K562 (cell line): ENCODE measurements around the gene DSC1. TPM values are rescaled to one million over a fixed set of nuclear protein-coding genes. Genes with fewer than 3 reads are reported as not detected.

ENCODE experiments used
- ARID2 ChIP-seq: fragments of 450-650 bp; IDR thresholded peaks from 2 replicates; pipeline ENCODE4 v1.6.1; 2017; ENCODE audit warnings: antibody characterized with exemption, mild to moderate bottlenecking
- CCAR2 ChIP-seq: fragments of 200-400 bp; formaldehyde crosslinking; IDR thresholded peaks from 2 replicates; pipeline ENCODE4 v1.6.1; 2017; ENCODE audit warnings: mild to moderate bottlenecking, low read depth, low read length
- RBBP5 ChIP-seq: fragments of 200-600 bp; sonication (generic); IDR thresholded peaks from 2 replicates; pipeline ENCODE4 v1.6.1; 2012; ENCODE audit warnings: borderline replicate concordance, mild to moderate bottlenecking, low read length, control low read depth, inconsistent platforms; ENCODE audit not compliant: insufficient read depth, poor library complexity, severe bottlenecking
- RFX5 ChIP-seq: IDR thresholded peaks from 2 replicates; pipeline ENCODE4 v1.6.1; 2011; ENCODE audit warnings: low read depth, mild to moderate bottlenecking, improper control_type of control experiment, low read length
- SAFB2 ChIP-seq: fragments of 200-400 bp; formaldehyde crosslinking; IDR thresholded peaks from 2 replicates; pipeline ENCODE4 v1.6.1; 2018; ENCODE audit warnings: borderline replicate concordance, low read length, low read depth, moderate library complexity; ENCODE audit not compliant: severe bottlenecking
- STAT5B ChIP-seq: fragments of 250-450 bp; sonication (Bioruptor Pico); IDR thresholded peaks from 2 replicates; pipeline ENCODE4 v1.8.0; 2021; ENCODE audit warnings: mild to moderate bottlenecking, inconsistent platforms
- ZBED1 ChIP-seq: IDR thresholded peaks from 2 replicates; pipeline ENCODE4 v1.6.1; 2014
- ZNF696 ChIP-seq: fragments of 250-450 bp; sonication (Bioruptor Pico); conservative IDR thresholded peaks from 2 replicates; pipeline ENCODE4 v1.4.0; 2020; ENCODE audit warnings: mild to moderate bottlenecking, moderate library complexity
- polyA plus RNA-seq, 8 experiments: library from polyadenylated mRNA; depleted of rRNA in 4 of 8; stranded (reverse) in 5 of 8; unstranded in 3 of 8; fragments of >200 nt; fragmentation: Nextera tagmentation in 2 of 8; fragmentation: Illumina TruSeq in 1 of 8; extraction: Ambion mirVana in 2 of 8; extraction: Trizol in 1 of 8; gene quantifications; 2 replicates each; pipeline versions ENCODE4 v1.2.1 to v1.2.3, GENCODE V29; 2011 to 2014; ENCODE audit warnings: inconsistent platforms in 1 of 8, missing spikeins in 1 of 8
- total RNA-seq, 7 experiments: library from RNA; depleted of rRNA in 6 of 7; stranded (reverse); fragments of >200 nt in 6 of 7; fragmentation: Illumina TruSeq in 2 of 7; extraction: Trizol in 2 of 7; gene quantifications; 2 replicates each; pipeline versions ENCODE4 v1.2.1 to v1.2.3, GENCODE V29; 2011 to 2021; ENCODE audit warnings: low replicate concordance in 1 of 7
- TF ChIP-seq, protein P1 (sequence below): fragments of 450-650 bp; IDR thresholded peaks from 2 replicates; pipeline ENCODE4 v1.6.1; 2018; ENCODE audit not compliant: partially characterized antibody
- TF ChIP-seq, protein P2 (sequence below): fragments of 250-450 bp; sonication (Bioruptor Pico); IDR thresholded peaks from 2 replicates; pipeline ENCODE4 v1.8.0; 2022; ENCODE audit warnings: moderate library complexity, mild to moderate bottlenecking, inconsistent platforms
- TF ChIP-seq, protein P3 (sequence below): fragments of 450-650 bp; IDR thresholded peaks from 2 replicates; pipeline ENCODE4 v1.6.1; 2016; ENCODE audit warnings: mild to moderate bottlenecking
- TF ChIP-seq, protein P4 (sequence below): sonication (generic); formaldehyde crosslinking; IDR thresholded peaks from 2 replicates; pipeline ENCODE4 v1.8.1; 2023; ENCODE audit warnings: mild to moderate bottlenecking, missing genetic modification reagents
- TF ChIP-seq, protein P5 (sequence below): sonication (generic); formaldehyde crosslinking; IDR thresholded peaks from 2 replicates; pipeline ENCODE4 v1.8.0; 2022; ENCODE audit warnings: mild to moderate bottlenecking, low read depth, missing genetic modification reagents

The DSC1 gene
- total and polyA plus RNA-seq, 9 of the 15 experiments (the other 6 are each of a cell fraction or from before 2014, with no cell fraction given), result 0.04 to 0.07 (median 0.05) TPM; not detected in 4

DNA sequence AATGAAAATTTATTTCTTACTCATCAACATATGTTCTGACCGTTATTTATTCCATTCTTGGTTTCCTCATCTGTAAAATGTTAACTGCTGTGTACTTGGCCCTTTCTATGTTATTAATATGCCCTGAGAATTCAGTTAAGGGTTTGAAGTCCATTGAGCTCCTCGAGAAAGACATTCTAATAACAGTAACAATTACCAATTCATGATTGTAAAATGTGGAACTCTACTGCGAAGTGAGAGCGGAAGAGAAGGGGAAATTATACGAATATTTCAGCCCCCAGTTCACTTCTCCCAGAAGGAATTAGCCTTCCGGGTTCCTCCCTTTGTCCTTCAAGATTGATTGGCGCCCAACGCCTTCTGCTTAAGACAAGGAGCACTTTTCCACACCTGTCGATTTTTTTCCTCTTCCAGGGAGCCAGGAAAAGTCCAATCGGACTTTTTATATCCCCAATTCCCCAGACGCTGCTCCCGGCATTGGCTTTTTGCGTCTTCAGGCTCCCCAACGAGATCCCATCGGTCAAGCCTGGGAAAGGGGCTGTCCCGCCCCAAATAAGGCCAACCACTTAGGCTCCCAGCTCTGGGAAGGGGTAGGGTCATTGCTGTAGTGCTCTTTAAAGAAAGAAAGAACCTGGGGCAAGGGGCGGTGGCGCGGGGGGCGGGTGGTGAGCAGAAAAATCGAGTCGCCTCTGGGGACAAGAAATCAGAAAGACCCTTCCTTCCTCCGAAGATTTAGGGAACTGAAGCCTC is 62.0 kb downstream of the DSC1 start (continued):
- TF ChIP-seq, protein P1, sequence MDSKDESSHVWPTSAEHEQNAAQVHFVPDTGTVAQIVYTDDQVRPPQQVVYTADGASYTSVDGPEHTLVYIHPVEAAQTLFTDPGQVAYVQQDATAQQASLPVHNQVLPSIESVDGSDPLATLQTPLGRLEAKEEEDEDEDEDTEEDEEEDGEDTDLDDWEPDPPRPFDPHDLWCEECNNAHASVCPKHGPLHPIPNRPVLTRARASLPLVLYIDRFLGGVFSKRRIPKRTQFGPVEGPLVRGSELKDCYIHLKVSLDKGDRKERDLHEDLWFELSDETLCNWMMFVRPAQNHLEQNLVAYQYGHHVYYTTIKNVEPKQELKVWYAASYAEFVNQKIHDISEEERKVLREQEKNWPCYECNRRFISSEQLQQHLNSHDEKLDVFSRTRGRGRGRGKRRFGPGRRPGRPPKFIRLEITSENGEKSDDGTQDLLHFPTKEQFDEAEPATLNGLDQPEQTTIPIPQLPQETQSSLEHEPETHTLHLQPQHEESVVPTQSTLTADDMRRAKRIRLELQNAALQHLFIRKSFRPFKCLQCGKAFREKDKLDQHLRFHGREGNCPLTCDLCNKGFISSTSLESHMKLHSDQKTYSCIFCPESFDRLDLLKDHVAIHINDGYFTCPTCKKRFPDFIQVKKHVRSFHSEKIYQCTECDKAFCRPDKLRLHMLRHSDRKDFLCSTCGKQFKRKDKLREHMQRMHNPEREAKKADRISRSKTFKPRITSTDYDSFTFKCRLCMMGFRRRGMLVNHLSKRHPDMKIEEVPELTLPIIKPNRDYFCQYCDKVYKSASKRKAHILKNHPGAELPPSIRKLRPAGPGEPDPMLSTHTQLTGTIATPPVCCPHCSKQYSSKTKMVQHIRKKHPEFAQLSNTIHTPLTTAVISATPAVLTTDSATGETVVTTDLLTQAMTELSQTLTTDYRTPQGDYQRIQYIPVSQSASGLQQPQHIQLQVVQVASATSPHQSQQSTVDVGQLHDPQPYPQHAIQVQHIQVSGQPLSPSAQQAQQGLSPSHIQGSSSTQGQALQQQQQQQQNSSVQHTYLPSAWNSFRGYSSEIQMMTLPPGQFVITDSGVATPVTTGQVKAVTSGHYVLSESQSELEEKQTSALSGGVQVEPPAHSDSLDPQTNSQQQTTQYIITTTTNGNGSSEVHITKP, result peak; percentile 26
- TF ChIP-seq CCAR2 (no peak), ZNF696 (no peak), SAFB2 (no peak), STAT5B (no peak), RBBP5 (no peak), ZBED1 (no peak), RFX5 (no peak), ARID2 (no peak)
- TF ChIP-seq, protein P2, sequence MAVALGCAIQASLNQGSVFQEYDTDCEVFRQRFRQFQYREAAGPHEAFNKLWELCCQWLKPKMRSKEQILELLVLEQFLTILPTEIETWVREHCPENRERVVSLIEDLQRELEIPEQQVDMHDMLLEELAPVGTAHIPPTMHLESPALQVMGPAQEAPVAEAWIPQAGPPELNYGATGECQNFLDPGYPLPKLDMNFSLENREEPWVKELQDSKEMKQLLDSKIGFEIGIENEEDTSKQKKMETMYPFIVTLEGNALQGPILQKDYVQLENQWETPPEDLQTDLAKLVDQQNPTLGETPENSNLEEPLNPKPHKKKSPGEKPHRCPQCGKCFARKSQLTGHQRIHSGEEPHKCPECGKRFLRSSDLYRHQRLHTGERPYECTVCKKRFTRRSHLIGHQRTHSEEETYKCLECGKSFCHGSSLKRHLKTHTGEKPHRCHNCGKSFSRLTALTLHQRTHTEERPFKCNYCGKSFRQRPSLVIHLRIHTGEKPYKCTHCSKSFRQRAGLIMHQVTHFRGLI (CRISPR knock-in tag), result no peak
- TF ChIP-seq, protein P3, sequence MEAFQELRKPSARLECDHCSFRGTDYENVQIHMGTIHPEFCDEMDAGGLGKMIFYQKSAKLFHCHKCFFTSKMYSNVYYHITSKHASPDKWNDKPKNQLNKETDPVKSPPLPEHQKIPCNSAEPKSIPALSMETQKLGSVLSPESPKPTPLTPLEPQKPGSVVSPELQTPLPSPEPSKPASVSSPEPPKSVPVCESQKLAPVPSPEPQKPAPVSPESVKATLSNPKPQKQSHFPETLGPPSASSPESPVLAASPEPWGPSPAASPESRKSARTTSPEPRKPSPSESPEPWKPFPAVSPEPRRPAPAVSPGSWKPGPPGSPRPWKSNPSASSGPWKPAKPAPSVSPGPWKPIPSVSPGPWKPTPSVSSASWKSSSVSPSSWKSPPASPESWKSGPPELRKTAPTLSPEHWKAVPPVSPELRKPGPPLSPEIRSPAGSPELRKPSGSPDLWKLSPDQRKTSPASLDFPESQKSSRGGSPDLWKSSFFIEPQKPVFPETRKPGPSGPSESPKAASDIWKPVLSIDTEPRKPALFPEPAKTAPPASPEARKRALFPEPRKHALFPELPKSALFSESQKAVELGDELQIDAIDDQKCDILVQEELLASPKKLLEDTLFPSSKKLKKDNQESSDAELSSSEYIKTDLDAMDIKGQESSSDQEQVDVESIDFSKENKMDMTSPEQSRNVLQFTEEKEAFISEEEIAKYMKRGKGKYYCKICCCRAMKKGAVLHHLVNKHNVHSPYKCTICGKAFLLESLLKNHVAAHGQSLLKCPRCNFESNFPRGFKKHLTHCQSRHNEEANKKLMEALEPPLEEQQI, result peak; percentile 33; the same call in 1 of the 2 replicates
- TF ChIP-seq, protein P4, sequence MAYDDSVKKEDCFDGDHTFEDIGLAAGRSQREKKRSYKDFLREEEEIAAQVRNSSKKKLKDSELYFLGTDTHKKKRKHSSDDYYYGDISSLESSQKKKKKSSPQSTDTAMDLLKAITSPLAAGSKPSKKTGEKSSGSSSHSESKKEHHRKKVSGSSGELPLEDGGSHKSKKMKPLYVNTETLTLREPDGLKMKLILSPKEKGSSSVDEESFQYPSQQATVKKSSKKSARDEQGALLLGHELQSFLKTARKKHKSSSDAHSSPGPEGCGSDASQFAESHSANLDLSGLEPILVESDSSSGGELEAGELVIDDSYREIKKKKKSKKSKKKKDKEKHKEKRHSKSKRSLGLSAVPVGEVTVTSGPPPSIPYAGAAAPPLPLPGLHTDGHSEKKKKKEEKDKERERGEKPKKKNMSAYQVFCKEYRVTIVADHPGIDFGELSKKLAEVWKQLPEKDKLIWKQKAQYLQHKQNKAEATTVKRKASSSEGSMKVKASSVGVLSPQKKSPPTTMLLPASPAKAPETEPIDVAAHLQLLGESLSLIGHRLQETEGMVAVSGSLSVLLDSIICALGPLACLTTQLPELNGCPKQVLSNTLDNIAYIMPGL (CRISPR knock-in tag), result no peak
- TF ChIP-seq, protein P5, sequence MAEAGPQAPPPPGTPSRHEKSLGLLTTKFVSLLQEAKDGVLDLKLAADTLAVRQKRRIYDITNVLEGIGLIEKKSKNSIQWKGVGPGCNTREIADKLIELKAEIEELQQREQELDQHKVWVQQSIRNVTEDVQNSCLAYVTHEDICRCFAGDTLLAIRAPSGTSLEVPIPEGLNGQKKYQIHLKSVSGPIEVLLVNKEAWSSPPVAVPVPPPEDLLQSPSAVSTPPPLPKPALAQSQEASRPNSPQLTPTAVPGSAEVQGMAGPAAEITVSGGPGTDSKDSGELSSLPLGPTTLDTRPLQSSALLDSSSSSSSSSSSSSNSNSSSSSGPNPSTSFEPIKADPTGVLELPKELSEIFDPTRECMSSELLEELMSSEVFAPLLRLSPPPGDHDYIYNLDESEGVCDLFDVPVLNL, result no peak
